K562 (cell line): ENCODE measurements around the gene PADI4. TPM values are rescaled to one million over a fixed set of nuclear protein-coding genes. Genes with fewer than 3 reads are reported as not detected.

Experiments
- JUNB ChIP-seq: fragments of 450-650 bp; formaldehyde crosslinking; conservative IDR thresholded peaks from 2 replicates; pipeline ENCODE4 v1.4.0; 2020; ENCODE audit warnings: mild to moderate bottlenecking
- KHSRP ChIP-seq: fragments of 450-650 bp; IDR thresholded peaks from 2 replicates; pipeline ENCODE4 v1.6.1; 2017
- LCOR ChIP-seq: sonication (generic); formaldehyde crosslinking; IDR thresholded peaks from 2 replicates; pipeline ENCODE4 v1.8.0; 2022; ENCODE audit warnings: mild to moderate bottlenecking, missing genetic modification reagents
- MYC ChIP-seq, 2 experiments: fragments of 250-450 bp in 1 of 2; sonication (Bioruptor Pico) in 1 of 2; IDR thresholded peaks; 2 replicates each; pipeline versions ENCODE4 v1.5.1 to v1.6.1; 2012 to 2021; ENCODE audit warnings: low read depth in 2 of 2, borderline replicate concordance in 1 of 2, improper control_type of control experiment in 1 of 2, low read length in 1 of 2, mild to moderate bottlenecking in 1 of 2, moderate library complexity in 1 of 2
- NCOA2 ChIP-seq, 2 experiments: fragments of 450-650 bp; IDR thresholded peaks; 2 replicates each; pipeline ENCODE4 v1.6.1; 2018; ENCODE audit warnings: mild to moderate bottlenecking in 2 of 2, moderate library complexity in 1 of 2; ENCODE audit not compliant: partially characterized antibody in 2 of 2
- SMC3 ChIP-seq: conservative IDR thresholded peaks from 2 replicates; pipeline ENCODE4 v1.6.1; 2011; ENCODE audit warnings: low read depth, low read length, improper control_type of control experiment; ENCODE audit not compliant: insufficient read depth
- XRCC4 ChIP-seq: IDR thresholded peaks from one replicate; pipeline ENCODE4 v1.6.1; 2011; ENCODE audit not compliant: insufficient read depth, insufficient read length; ENCODE audit errors: extremely low read depth
- ZNF184 ChIP-seq: sonication (generic); formaldehyde crosslinking; IDR thresholded peaks from 2 replicates; pipeline ENCODE4 v1.5.0; 2020; ENCODE audit warnings: missing genetic modification reagents
- polyA plus RNA-seq, 8 experiments: library from polyadenylated mRNA; depleted of rRNA in 4 of 8; stranded (reverse) in 5 of 8; unstranded in 3 of 8; fragments of >200 nt; fragmentation: Nextera tagmentation in 2 of 8; fragmentation: Illumina TruSeq in 1 of 8; extraction: Ambion mirVana in 2 of 8; extraction: Trizol in 1 of 8; gene quantifications; 2 replicates each; pipeline versions ENCODE4 v1.2.1 to v1.2.3, GENCODE V29; 2011 to 2014; ENCODE audit warnings: inconsistent platforms in 1 of 8, missing spikeins in 1 of 8
- total RNA-seq, 7 experiments: library from RNA; depleted of rRNA in 6 of 7; stranded (reverse); fragments of >200 nt in 6 of 7; fragmentation: Illumina TruSeq in 2 of 7; extraction: Trizol in 2 of 7; gene quantifications; 2 replicates each; pipeline versions ENCODE4 v1.2.1 to v1.2.3, GENCODE V29; 2011 to 2021; ENCODE audit warnings: low replicate concordance in 1 of 7
- TF ChIP-seq, protein P1 (sequence below): fragments of 450-650 bp; IDR thresholded peaks from 2 replicates; pipeline ENCODE4 v1.6.1; 2018; ENCODE audit not compliant: partially characterized antibody
- TF ChIP-seq, protein P2 (sequence below): fragments of 250-450 bp; sonication (Bioruptor Pico); IDR thresholded peaks from 2 replicates; pipeline ENCODE4 v1.8.0; 2022; ENCODE audit warnings: moderate library complexity, mild to moderate bottlenecking, inconsistent platforms
- TF ChIP-seq, protein P3 (sequence below): fragments of 450-650 bp; formaldehyde crosslinking; IDR thresholded peaks from 2 replicates; pipeline ENCODE4 v1.4.0; 2020; ENCODE audit warnings: mild to moderate bottlenecking, mixed read lengths
- TF ChIP-seq, protein P4 (sequence below): sonication (generic); formaldehyde crosslinking; IDR thresholded peaks from 2 replicates; pipeline ENCODE4 v1.8.0; 2023; ENCODE audit warnings: mild to moderate bottlenecking, missing genetic modification reagents
- TF ChIP-seq, protein P5 (sequence below): fragments of 450-650 bp; IDR thresholded peaks from 2 replicates; pipeline ENCODE4 v1.6.1; 2014; ENCODE audit warnings: low read depth, mild to moderate bottlenecking, moderate library complexity, borderline replicate concordance
- TF ChIP-seq, protein P6 (sequence below): fragments of 450-650 bp; IDR thresholded peaks from 2 replicates; pipeline ENCODE4 v1.7.0; 2016; ENCODE audit warnings: borderline replicate concordance

Gene PADI4
- total and polyA plus RNA-seq, 9 of the 15 experiments (the other 6 are each of a cell fraction or from before 2014, with no cell fraction given) = 0.22 to 0.33 TPM; not detected in 7

DNA sequence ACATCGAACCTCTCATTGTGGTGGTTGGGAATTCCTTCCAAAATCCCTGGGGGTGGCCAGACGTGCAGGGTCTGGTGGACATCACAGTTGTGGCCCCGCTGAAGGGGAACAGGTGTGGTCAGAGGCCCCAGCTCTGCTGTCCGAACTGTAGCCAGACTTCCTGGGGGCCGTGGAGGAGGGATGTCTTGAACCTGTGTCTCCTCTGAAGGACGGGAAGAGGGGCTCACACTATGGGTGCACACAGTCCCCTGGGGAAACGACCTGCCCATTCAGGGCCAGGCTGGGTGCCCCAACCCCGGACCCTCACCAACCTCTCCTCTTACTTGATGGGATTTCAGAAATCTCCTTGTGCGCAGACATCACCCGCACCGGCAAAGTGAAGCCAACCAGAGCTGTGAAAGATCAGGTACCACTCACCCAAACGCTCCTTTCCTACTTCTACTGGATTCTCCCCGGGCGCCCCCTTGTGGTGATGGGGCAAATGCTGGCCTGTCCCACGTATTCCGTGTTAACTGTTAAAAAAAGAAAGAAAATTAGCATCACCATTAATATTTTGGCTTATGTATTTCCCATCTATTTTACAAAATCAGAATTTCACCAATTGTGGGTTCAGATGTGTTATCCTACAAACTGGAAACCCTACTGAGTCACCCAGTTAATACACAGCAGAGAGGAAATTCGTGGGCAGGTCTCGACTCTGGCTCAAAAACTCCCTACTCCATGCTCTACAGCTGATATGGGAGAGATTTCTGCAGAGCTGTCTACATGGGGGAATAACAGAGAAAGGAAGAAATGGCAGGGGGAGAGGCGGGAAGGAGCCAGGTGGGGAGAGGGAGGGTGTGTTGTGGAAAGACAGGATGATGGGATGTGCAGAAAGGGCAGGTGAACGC is 28.1 kb downstream of the PADI4 start (continued):
- TF ChIP-seq, protein P1, sequence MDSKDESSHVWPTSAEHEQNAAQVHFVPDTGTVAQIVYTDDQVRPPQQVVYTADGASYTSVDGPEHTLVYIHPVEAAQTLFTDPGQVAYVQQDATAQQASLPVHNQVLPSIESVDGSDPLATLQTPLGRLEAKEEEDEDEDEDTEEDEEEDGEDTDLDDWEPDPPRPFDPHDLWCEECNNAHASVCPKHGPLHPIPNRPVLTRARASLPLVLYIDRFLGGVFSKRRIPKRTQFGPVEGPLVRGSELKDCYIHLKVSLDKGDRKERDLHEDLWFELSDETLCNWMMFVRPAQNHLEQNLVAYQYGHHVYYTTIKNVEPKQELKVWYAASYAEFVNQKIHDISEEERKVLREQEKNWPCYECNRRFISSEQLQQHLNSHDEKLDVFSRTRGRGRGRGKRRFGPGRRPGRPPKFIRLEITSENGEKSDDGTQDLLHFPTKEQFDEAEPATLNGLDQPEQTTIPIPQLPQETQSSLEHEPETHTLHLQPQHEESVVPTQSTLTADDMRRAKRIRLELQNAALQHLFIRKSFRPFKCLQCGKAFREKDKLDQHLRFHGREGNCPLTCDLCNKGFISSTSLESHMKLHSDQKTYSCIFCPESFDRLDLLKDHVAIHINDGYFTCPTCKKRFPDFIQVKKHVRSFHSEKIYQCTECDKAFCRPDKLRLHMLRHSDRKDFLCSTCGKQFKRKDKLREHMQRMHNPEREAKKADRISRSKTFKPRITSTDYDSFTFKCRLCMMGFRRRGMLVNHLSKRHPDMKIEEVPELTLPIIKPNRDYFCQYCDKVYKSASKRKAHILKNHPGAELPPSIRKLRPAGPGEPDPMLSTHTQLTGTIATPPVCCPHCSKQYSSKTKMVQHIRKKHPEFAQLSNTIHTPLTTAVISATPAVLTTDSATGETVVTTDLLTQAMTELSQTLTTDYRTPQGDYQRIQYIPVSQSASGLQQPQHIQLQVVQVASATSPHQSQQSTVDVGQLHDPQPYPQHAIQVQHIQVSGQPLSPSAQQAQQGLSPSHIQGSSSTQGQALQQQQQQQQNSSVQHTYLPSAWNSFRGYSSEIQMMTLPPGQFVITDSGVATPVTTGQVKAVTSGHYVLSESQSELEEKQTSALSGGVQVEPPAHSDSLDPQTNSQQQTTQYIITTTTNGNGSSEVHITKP = no peak
- no peak for TF ChIP-seq ZNF184 (CRISPR knock-in tag)
- TF ChIP-seq MYC (IDR thresholded peaks at IDR 0.05; ENCODE audit: low read depth, low read length) = no peak
- no peak for TF ChIP-seq MYC (CRISPR knock-in tag; IDR thresholded peaks at IDR 0.05; ENCODE audit: borderline replicate concordance, low read depth)
- TF ChIP-seq, protein P2, sequence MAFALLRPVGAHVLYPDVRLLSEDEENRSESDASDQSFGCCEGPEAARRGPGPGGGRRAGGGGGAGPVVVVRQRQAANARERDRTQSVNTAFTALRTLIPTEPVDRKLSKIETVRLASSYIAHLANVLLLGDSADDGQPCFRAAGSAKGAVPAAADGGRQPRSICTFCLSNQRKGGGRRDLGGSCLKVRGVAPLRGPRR (CRISPR knock-in tag) = no peak
- no peak for TF ChIP-seq KHSRP
- peak; percentile 76 for TF ChIP-seq SMC3
- TF ChIP-seq, protein P3, sequence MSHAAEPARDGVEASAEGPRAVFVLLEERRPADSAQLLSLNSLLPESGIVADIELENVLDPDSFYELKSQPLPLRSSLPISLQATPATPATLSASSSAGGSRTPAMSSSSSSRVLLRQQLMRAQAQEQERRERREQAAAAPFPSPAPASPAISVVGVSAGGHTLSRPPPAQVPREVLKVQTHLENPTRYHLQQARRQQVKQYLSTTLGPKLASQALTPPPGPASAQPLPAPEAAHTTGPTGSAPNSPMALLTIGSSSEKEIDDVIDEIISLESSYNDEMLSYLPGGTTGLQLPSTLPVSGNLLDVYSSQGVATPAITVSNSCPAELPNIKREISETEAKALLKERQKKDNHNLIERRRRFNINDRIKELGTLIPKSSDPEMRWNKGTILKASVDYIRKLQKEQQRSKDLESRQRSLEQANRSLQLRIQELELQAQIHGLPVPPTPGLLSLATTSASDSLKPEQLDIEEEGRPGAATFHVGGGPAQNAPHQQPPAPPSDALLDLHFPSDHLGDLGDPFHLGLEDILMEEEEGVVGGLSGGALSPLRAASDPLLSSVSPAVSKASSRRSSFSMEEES = no peak
- no peak for TF ChIP-seq LCOR
- TF ChIP-seq JUNB = no peak
- TF ChIP-seq, protein P4, sequence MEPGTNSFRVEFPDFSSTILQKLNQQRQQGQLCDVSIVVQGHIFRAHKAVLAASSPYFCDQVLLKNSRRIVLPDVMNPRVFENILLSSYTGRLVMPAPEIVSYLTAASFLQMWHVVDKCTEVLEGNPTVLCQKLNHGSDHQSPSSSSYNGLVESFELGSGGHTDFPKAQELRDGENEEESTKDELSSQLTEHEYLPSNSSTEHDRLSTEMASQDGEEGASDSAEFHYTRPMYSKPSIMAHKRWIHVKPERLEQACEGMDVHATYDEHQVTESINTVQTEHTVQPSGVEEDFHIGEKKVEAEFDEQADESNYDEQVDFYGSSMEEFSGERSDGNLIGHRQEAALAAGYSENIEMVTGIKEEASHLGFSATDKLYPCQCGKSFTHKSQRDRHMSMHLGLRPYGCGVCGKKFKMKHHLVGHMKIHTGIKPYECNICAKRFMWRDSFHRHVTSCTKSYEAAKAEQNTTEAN (CRISPR knock-in tag) = no peak
- TF ChIP-seq NCOA2 (IDR thresholded peaks at IDR 0.05; ENCODE audit: partially characterized antibody in 2 of 2) = no peak
- TF ChIP-seq, protein P5, sequence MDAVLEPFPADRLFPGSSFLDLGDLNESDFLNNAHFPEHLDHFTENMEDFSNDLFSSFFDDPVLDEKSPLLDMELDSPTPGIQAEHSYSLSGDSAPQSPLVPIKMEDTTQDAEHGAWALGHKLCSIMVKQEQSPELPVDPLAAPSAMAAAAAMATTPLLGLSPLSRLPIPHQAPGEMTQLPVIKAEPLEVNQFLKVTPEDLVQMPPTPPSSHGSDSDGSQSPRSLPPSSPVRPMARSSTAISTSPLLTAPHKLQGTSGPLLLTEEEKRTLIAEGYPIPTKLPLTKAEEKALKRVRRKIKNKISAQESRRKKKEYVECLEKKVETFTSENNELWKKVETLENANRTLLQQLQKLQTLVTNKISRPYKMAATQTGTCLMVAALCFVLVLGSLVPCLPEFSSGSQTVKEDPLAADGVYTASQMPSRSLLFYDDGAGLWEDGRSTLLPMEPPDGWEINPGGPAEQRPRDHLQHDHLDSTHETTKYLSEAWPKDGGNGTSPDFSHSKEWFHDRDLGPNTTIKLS = no peak
- TF ChIP-seq XRCC4 = no peak
- TF ChIP-seq, protein P6, sequence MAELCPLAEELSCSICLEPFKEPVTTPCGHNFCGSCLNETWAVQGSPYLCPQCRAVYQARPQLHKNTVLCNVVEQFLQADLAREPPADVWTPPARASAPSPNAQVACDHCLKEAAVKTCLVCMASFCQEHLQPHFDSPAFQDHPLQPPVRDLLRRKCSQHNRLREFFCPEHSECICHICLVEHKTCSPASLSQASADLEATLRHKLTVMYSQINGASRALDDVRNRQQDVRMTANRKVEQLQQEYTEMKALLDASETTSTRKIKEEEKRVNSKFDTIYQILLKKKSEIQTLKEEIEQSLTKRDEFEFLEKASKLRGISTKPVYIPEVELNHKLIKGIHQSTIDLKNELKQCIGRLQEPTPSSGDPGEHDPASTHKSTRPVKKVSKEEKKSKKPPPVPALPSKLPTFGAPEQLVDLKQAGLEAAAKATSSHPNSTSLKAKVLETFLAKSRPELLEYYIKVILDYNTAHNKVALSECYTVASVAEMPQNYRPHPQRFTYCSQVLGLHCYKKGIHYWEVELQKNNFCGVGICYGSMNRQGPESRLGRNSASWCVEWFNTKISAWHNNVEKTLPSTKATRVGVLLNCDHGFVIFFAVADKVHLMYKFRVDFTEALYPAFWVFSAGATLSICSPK = no peak
